Stimulated activated CD4-positive, alpha-beta T cell treated with anti-CD3 and anti-CD28 coated beads, Interleukin-4, amount 100 ng/mL, for 48 hours (primary cell): ENCODE measurements around the gene TMA7.

Source experiments
- DNase-seq, 2 donors: peaks; one replicate each; pipeline ENCODE4 v3.0.0-alpha.2; 2020; ENCODE audit warnings: low read depth in 2 of 2

Gene TMA7

DNA sequence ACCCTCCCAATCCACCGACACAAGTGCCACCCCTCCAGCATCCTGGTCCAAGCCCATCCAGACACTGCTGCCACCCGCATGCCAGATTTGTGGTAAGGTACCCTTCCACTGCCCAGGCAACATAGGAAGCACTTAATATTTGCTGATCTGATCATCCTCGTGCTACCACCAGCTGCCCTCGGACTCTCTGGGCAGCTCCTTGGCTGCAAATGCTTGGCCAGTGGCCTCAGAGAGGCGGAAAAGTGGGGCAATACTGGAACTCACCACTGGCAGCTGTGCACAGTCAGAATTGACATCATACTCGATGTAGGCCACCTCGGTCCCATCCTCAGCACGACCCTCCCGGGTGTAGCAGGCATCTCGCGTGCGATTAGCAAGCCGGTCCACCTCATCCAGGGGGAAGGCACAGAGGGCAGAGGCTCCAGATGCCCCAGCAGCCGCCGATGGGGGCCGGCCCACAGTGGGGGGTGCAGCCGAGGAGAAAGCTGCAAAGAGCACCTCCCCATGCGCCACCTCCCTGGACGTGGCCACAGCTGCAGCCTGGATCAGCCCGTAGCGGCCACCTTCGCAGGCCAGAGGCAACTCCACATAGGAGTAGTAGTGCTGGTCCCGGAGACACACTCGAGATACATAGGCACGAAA, 16.7 kb upstream of the TMA7 start:
- DNase-seq: no peak

DNA sequence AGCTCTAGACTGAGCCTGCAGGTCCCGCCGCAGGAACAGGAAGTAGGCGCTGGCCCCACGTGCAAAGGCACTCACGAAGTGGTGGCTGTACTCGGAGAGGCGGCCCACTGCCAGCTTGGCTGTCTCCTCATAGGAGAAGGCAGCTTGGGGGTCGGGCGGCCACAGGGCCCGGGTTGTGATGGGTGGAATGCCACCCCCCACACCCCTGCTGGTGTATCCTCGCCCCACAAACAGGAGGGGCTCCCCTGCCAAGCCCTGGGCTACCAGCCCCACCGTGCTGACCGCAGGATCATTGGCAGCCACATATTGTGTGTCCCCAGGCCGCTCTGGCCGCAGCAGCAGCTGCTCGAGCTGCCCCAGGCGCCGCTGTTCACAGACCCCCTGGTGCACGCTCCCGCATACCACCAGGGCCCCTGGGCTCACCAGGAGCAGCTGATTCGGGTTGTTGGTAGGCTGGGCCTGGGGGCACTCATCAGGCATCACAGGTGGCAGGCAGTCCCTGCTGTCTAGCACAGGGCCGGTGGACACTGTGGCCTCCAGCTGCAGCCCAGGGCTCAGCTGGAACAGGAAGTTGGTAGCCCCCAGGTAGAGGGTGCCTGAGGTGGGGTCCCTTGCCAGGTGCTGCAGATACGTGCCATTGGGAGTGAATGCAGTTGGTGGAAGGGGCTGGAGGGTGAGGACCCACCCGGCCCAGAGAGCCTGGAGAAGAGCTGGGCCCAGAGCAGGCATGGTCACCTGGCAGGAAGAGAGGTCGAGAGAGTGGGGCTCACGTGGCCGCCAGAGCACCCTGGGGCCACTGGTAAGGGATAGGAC, 16.0 kb upstream of the TMA7 start:
- DNase-seq: no peak

DNA sequence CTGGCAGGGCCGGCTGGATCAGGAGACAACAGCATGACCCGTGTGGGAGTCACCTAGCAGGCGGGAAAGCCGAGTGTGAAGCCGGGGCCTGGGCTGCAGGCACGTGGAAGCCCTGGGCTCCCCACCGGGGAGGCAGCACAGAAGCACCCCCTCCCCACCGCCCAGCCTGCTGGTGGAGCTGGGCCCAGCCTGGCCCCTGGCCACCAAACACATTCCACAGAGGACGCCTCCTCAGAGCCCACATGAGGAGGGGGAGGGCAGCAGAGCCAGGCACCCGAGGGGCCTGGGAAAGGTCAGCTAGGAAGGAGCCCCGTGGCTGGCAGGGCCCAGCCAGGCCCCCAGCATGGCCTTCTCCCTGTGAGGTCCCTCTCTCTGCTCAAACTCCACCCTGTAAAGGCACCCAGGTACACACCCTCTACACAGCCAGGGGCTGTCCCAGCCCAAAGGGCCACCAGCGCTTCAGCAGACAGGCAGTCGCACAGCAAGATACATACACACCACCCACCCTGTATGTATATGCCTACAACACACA, 14.7 kb upstream of the TMA7 start:
- no peak for DNase-seq

DNA sequence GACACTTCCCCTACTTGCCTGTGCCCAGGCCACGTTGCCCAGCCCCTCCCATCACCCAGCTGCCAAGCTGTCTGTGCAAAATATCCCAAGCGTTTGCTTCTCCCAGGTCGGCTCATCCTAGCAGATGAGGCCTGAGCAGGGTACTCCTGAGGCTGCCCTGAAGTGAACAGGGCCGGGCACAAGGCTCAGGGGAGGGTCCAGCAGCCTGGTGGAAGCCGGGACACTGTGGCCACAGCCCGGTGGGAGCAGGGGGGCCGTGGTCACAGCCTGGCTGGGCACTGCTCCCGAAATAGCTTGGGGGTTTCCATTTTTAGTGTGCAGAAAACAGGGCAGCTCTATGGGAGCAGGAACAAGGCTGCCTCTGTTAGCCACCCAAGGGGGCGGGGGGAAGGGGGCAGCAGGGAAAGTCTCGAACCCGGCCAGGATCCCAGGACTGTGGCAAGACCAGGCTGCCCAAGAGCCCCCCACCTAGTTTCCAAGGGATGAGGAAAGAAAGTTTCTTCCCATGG, 13.6 kb upstream of the TMA7 start:
- DNase-seq: no peak

DNA sequence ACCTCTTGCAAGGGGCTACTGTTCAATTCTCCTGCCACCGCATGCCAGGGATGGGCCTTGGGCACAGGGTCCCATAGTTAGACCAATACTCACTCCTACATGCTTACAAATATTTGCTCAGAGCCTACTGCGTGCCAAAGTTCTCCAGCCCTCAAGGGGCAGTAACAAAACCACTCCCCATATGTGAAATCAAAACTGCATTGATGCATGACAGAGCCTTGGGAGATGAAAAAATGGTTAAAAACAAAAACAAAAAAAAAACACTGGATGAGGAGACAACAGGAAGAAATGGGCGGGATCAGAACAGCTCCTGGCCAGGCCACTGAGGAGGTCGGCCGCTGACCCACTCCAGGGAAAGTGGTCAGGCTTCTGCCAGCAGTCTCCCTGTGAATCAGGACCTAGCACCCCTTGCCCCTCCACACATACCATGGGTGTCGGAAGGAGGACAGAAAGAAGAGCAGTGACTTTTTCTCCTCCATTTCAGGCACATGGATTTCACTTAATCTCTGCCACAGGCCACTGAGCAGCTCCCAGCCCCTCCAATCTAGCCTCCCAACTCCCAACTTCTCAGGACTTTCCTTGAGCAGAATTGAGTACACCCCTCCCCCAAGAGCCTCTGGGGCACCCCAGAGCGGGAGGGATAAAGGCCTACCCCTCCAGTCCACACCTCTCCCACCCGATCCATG, 13.0 kb upstream of the TMA7 start:
- DNase-seq: no peak

DNA sequence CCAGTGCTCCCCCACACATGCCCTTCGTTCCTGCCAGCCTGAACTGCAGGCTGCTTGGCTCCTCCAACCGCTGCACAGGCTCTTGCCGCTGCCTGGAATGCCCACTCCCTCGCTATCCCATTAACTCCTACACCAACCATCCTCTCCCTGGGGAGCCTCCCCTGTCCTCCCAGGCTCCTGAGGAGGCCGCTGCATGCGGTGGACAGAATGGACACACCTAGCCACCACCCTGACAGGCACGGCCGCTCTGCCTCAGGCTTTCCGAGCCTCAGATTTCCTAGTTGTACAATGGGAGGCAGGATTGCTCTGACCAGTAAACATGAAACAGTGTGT, 12.5 kb upstream of the TMA7 start:
- DNase-seq: no peak

DNA sequence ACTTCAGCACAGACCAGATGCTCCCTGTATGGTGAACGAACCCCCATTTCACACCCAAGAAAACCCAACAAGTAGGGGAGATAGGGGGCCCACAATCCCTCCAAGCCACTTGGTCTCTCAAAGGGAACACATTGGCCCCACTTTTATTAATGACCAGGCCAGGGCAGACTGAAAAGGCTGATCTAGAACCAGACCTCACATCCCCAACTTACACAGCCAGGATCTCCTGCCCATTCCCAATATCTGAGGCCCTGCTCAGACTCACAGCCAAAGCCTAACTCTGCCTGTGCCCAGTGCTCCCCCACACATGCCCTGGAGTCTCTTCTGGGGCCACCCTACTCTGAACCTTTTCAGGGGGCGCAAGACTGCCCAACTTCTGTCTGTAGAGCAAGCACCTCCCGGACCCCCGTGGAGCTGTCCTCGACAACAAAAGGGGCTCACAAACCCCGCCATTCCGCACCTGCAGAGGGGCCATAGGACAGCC, 11.9 kb upstream of the TMA7 start:
- DNase-seq: no peak

DNA sequence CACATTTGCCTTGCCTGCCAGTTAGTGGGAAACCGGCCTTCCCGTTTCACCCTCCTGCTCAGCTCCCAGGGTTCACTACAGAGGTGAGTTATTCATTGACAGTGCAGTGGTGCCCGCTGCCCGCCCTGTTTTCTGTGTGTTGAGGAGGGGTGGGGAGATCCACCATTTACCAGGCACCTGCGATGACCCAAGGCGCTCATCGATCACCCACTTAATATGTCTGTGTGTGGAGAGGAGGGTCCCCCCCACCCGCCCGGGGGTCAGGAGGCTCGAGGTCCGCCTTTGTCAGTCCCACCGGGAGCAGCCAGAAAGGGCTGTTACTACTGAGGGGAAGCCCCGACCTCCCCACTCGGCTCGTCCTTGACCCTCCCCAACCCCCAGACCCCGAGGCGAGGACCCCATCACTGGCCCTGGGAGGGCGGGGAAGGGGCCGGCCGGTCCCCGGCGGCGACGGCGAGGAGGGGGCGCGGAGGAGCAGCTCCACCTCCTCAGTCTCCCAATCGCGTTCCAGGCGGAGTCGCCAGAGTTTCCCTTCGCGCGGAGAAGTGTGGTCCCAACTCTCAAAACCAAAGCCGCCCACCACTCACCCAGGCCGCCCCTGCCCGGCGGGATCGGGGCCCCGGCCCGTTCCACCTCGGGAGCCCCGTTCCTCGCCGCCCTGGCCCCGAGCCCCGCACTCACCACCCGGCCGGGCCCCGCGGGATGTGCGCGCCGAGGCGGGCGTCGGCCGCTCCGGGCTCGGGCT, 11.3 kb upstream of the TMA7 start:
- DNase-seq: no peak

DNA sequence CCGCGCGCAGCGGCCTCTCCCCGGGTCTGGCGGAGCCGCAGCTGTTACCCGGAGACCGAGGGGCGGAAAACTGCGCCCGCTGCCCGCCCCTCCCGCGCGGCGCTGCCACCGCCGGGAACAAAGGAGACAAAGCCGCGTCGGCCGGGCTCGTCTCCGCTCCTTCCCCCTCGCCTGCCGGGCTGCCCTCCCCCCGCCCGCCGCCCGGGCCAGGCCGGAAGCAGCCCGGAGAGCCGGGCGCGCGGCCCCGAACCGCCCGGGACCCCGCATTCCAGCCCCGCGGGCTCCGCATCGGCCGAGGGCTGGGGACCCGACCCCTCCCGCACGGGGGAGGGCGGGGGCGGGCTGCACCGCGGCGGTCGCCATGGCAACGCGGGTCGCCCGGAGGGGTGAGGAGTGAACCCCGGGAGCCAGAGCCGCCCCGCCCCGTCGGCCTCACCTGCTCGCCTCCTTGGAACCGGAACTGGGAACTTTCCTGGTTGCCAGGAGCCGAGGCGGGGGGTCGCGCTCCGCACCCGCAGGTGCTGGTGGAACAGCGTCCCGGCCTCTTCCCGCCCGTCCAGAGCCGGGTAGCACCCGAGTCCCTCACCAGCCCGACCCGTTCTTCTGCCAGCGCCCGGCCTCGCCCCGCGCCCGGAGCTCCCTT, 10.6 kb upstream of the TMA7 start:
- DNase-seq: peak; percentile 34 to 48

DNA sequence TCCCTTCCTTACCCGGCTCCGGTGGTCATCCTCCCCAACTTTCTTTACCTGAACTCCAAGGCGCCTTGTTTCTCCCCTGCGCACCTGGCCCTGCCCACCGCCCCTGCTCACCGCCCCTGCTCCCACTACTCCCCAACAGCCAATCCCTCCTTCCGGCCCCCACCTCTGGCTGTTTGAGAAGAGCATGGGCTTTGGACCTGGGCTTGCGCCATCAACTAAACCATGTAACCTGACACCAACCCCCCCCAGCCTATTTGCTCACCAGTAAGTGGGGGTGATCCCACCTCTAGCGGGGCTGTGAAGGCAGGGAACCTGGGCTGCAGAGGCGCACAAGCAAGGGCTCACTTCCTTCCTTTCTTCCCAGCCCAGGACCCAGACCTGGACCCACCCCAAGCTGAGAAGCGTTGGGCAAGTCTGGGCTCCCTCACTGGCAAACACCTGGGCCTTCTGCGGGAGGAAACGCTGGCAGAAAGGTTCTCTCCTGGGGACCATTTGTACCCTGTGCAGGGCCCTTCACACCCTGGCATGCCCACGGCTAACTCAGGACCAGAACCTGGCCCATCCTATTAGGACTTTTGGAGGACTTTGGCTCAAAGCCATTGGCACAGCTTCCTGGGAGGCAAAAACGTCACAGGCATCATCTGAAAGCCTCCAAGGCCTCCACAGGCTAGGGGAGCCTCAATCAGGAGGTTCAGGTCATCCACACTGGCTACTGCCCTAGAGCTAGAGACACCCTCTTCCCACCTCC, 9.9 kb upstream of the TMA7 start, which contains the start of gene PLXNB1:
TSS of gene PLXNB1 (minus strand) at position 127 of the 748 bp plus-strand sequence. CDS start 5,475 bp downstream, outside the sequence.
- DNase-seq: no peak

DNA sequence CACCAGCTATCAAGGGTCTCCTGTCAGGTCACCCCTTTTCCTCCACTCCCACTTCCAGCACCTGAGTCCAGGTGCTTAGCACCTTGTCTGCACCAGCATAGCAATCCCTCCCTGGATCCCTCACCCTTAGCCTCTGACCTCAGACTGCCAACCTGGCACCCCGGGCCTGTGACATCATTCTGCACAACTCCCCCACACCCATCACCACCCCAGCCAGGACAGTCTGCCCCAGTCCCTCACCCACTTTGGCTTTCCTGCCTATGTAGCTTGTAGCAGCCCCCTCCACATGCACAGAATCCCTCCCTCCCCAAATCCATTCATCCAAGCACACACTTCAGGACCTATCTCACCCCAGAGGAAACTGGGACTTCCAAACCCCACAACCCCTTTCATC, 9.4 kb upstream of the TMA7 start:
- DNase-seq: no peak

DNA sequence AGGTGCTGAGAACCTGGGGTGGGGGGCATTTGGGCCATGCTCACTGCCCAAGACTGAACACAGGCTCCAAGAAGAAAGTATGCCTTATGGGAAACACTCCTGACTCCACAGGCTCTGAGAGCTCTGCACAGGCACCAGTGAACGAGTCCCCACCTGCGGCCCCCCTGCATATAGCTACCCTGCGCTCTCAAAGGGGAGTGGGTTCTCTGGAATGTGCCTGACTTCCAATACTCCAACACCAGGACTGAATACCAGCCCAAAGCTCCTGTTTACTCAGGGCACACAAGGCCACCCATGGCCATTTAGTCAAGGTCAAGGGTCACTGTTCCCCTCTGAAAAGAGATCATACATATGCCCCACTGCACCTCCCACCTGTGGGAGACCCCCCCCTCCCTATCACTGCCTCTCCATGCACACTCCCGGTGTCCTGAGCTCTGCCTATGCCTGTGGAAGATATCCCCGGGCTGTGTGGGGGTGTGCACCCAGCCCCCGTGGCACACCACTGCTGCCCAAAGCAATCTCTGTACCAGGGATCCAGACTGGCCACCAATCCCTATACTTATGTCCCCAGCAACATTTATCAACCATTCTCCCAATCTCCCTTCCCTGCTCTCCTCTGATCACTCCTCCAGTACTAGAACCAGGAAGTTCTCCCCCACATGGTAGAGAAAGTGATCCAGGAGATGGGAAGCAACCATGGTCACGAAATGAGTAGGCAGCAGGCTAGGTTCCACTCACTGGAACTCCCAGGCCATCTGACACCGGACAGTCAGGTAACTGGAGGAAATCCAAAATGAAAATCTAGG, 8.6 kb upstream of the TMA7 start:
- DNase-seq: no peak

DNA sequence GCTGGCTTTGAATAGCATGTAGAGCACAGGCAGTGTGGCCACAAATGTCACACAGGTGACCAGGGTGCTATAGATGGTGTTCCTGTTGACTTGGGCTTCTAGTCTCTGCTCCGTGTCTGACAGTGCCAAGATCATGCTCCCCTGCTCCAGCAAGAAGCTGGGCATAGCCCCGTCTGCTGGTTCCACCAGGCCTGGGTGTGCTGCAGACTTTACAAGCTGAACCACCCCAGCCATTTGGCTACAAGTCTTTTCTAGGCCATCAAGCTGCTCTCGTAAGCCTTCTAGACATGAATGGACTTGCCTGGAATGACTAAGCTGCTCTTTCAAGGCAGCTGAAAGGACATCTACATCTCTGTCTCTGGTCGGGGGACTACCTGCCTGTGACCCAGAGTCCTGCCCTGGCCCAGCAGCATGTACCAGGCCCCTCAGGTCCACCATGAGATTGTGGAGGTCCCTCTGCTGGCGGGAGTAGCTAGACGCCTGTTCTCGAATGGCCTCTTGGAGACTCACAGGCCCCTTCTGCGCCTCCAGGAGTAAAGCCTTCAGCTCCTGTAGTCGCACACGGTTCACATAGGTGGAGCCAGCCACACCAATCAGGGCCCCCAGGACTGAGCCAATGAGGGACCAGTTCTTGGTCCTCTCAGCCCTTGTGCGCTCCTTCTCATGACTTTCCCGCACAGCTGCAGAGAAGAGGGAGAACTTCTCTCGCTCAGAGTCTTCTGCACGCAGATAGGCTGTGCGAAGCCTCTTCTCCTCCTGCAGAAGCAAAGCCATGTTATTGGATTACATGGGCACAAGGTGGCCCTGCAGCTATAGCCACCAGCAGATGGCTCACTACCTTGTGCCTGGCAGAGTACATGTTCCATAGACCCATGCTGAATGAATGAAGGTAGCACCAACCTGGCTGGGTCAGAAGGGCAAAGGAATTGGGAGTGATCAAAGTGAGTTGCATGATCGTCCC, 7.4 kb upstream of the TMA7 start:
- no peak for DNase-seq

DNA sequence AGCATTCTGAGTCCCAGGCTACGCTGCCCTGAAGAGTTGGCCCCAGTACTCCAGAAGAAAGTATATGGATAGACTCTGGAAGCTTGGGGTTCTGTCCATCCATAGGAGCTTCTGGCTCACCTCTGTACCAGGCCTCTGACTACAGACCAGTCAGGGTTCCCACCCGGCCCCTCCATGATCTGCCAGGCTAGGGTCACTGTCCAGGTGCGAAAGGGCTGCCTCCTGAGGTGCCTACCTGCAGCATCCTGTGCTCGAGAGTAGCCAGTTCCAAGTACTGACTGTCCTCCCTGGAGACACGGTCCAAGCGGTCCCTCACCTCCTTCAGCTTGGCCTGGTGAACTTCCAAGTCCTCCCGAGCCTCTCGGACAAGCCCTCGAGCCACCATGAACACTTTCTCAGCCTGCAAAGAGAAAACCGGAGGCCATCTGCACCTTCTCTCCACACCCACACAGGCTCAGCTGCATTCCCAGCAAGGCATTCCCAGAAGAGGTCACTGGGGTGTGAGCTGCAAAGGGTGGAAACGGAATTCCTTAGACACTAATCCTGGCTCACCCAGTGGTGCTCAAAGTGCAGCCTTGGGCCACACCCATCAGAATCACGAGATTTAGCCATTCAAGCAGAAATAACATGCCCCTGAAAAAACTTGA, 6.5 kb upstream of the TMA7 start:
- DNase-seq: no peak

DNA sequence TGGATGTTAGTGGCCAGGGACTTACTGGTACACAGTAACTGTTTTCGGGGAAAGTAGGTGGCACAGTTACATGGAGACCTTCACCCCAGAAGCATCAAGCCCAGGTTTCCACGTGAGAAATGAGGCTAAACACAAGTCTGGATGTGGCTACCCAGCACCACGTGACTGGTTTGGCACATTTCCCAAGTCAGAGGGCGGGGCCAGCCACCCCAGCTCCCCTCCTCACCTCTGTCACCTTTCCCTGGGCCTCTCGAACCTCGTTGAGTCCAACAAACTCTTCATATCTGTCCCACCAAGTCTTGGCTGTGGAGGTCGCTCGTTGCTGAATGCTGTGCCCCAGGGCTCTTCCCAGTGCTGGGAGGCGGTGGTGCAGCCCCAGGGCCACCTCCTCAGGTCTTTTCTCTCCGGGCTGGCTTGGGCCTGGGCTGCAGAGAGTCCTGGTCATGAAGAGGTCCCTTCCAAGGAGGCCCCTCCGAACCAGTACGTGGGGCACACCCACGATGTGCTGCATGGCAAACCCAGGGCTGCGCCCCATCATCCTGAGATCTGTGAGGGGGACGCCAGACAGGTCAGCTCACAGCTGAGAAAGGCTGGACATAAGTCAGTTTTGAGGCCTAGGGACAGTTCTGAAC, 5.3 kb upstream of the TMA7 start:
- DNase-seq: no peak

DNA sequence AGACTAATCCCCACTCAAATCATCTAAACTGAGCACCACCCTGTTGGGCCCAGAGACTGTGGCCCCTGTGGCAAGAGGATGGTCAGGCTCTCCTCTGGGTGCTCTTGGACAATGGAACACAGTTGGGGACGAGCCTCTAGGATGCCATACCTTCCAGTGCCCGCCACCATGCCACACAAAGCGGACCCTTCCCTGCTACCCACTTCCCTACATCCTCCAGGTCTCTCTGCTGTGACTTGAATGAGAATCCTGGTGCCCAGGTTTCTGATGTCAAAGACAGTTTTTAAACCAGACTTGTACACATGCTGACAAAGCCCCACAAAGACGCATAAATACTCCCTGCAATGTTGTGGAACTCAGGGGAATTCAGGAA, 4.8 kb upstream of the TMA7 start:
- no peak for DNase-seq

DNA sequence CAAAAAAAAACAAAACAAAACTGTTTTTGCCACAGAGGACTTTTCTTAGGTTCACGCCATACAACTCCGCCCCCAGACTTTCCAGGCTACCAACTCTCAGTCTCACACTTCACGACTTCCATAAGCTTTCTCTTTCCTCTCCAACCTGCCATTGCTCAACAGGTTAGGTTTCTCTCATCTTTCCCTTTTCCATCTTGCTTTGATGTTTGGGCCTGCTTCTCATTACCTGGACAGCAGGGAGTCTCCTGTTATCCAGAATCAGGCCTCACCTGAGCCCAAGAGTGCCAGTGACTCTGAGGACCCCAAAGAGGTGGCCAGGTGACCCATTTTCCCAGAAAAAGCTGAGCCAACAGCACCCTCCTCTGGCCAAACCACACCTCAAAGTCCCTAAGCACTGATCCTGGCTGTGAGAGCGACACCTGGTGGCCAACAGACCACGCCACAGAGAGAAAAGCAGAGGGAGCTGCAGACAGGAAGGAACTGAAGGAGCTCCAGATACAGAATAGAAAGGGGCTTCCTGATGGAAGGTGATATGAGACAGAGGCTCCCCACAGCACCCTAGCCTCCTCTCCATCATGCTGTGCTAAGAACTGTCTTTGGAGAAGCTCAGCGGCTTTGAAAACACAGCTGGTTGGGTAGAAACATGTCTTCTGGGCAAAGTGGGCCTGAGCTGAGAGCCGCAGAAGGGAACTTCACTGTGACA, 4.1 kb upstream of the TMA7 start:
- peak; percentile 76 to 82 for DNase-seq
